Measurements from ENCODE around the gene CORO2B. TPM values are rescaled to one million over a fixed set of nuclear protein-coding genes. Genes with fewer than 3 reads are reported as not detected.

Gene CORO2B
- total RNA-seq, 4 donors from 2014 or later: 0.80 to 4.5 (median 2.3) TPM

DNA sequence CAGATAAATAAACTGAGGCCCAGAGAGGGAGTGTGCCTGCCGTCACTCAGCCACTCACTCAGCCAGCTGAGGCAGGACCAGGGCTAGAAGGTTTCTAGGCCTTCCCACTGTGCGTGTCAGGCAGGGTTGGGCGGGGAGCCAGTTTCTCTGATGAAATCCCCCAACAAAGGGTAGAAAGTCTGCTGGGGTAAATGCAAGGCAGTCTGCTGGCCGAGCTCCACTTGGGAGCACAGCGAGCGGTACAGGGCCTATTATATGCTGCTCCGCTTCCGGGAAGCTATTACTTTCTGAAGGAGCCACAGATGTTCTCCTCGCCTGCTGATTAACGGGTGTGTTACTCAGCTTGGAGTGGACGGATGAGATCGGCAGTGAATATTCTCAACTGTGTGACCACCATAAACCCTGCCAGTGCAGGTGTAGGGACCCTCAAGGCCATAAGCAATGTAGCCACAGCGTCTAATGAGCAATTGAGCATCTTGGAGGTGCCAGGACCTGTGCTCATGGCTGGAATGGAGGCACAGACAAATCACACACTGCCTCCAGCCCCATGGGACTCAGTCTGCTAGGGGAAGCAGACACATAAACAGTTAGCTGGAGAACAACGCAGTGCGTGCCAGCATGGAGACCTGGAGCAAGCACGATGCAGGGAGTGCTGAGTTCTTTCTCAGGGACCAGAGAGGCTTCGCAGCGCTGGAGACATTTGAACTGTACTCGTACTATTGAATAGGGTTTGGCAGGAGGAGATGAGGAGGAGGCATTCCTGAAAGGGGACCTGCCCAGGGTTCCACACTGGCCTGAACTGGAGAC is 42.1 kb downstream of the CORO2B start:
- no peak overlapping the region for H3K4me3 ChIP-seq (ENCODE audit: low read depth, poor library complexity, severe bottlenecking)
- DNase-seq (ENCODE audit: low spot score in 2 of 2): peak; percentile 88 to 98
- intact Hi-C loops (cut with DNase I; ENCODE audit: low total_unique reads): no loop called here
- no peak for TF ChIP-seq POLR2A (IDR thresholded peaks at IDR 0.05)
- TF ChIP-seq, protein P1, sequence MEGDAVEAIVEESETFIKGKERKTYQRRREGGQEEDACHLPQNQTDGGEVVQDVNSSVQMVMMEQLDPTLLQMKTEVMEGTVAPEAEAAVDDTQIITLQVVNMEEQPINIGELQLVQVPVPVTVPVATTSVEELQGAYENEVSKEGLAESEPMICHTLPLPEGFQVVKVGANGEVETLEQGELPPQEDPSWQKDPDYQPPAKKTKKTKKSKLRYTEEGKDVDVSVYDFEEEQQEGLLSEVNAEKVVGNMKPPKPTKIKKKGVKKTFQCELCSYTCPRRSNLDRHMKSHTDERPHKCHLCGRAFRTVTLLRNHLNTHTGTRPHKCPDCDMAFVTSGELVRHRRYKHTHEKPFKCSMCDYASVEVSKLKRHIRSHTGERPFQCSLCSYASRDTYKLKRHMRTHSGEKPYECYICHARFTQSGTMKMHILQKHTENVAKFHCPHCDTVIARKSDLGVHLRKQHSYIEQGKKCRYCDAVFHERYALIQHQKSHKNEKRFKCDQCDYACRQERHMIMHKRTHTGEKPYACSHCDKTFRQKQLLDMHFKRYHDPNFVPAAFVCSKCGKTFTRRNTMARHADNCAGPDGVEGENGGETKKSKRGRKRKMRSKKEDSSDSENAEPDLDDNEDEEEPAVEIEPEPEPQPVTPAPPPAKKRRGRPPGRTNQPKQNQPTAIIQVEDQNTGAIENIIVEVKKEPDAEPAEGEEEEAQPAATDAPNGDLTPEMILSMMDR (IDR thresholded peaks at IDR 0.05): no peak
- 51 to 57% methylated on average over 19 of the region's 19 CpGs for WGBS, 2 donors

GRCh38 chr15:68621535-68621934 is 42.7 kb downstream of the CORO2B start:
- H3K4me3 ChIP-seq (ENCODE audit: low read depth, poor library complexity, severe bottlenecking): no peak overlapping the region
- WGBS, 2 donors: 76 to 100% methylated on average over 1 of the region's 1 CpG
- no peak for DNase-seq (ENCODE audit: low spot score in 2 of 2)
- TF ChIP-seq, protein P1 (IDR thresholded peaks at IDR 0.05): no peak
- no peak for TF ChIP-seq POLR2A (IDR thresholded peaks at IDR 0.05)
- intact Hi-C loops (cut with DNase I; ENCODE audit: low total_unique reads): no loop called here

DNA sequence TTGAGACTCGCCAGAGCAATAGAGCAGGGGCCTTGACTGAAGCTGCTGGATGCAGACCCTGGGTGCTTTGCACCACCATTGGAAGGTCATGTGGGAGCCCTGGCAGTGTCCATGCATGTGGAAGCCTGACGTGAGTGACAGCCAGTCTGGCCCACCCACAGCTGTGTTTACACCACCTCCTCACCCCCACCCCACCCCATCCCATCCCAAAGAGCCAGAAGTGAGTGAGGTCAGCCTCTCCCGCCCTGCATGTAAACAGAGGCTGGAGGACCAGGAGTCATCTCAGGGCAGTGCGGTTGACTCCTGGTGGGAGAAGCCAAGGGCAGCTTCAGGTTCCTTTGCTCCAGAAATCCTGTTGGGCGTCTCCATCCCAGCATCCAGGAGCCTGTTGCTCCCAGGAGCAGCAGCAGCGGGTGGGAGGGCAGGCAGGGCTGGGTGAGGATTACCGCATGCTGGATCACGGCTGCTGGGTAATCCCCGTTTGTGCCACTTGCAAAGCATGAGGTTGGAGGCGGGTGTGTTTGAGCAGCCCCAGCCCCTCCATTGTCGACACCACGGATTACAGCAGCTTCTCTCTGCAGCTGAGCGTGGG is 44.6 kb downstream of the CORO2B start:
- DNase-seq (ENCODE audit: low spot score in 2 of 2): no peak
- TF ChIP-seq, protein P1 (IDR thresholded peaks at IDR 0.05): no peak
- TF ChIP-seq POLR2A (IDR thresholded peaks at IDR 0.05): no peak
- 75% methylated on average over 8 to 12 of the region's 13 CpGs for WGBS, 2 donors
- no peak overlapping the region for H3K4me3 ChIP-seq (ENCODE audit: low read depth, poor library complexity, severe bottlenecking)
- intact Hi-C loops (cut with DNase I; ENCODE audit: low total_unique reads): no loop called here

GRCh38 chr15:68625853-68626252 is 47.1 kb downstream of the CORO2B start:
- no peak overlapping the region for H3K4me3 ChIP-seq (ENCODE audit: low read depth, poor library complexity, severe bottlenecking)
- intact Hi-C loops (cut with DNase I; ENCODE audit: low total_unique reads): no loop called here
- TF ChIP-seq, protein P1 (IDR thresholded peaks at IDR 0.05): no peak
- TF ChIP-seq POLR2A (IDR thresholded peaks at IDR 0.05): no peak
- WGBS, 2 donors: 59 to 69% methylated on average over 4 of the region's 4 CpGs
- DNase-seq (ENCODE audit: low spot score in 2 of 2): no peak

DNA sequence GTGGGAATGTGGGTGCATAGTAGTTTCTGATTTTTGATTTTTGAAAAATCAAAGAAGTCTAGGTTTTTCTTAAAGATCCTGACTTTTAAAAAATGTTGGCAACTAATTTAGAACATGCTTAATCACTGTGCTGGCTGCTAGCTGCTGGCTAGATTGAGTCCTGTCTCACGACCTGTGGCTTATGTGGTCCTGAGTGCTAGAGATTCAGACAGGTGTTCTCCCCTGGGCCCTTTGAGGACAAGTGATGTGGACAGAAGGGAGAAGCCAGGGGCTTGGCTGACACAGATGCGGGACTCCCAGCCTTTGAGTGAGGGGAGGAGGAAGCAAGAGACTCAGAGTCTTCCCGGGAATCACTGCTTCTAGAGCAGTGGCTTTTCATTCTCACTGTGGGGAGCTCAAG is 47.5 kb downstream of the CORO2B start:
- TF ChIP-seq, protein P1 (IDR thresholded peaks at IDR 0.05): no peak
- no peak for TF ChIP-seq POLR2A (IDR thresholded peaks at IDR 0.05)
- intact Hi-C loops (cut with DNase I; ENCODE audit: low total_unique reads): no loop called here
- no peak for DNase-seq (ENCODE audit: low spot score in 2 of 2)
- WGBS, 2 donors: 62 to 79% methylated on average over 3 of the region's 3 CpGs
- no peak overlapping the region for H3K4me3 ChIP-seq (ENCODE audit: low read depth, poor library complexity, severe bottlenecking)
